GM23248 (cell line): ENCODE results near the gene PTMA.

Experiments
- EZH2 ChIP-seq: fragments of 200-600 bp; sonication (generic); IDR thresholded peaks from 2 replicates; pipeline ENCODE4 v1.6.1; 2018; ENCODE audit warnings: antibody characterized with exemption, mild to moderate bottlenecking; ENCODE audit not compliant: insufficient read depth, poor library complexity, severe bottlenecking
- EZH2phosphoT487 ChIP-seq: fragments of 200-600 bp; sonication (generic); IDR thresholded peaks from 2 replicates; pipeline ENCODE4 v1.6.1; 2018; ENCODE audit warnings: antibody characterized with exemption, moderate library complexity, mild to moderate bottlenecking, low read depth; ENCODE audit not compliant: insufficient read depth

- TF ChIP-seq EZH2 (no peak), EZH2phosphoT487 (no peak)
Measured at GRCh38 chr2:231665245-231666170, 42.8 kb upstream of the PTMA start.
